Measurements from ENCODE around the gene P2RY11. TPM values are rescaled to one million over a fixed set of nuclear protein-coding genes. Genes with fewer than 3 reads are reported as not detected.
A peak's percentile ranks its signal among the peaks of the same experiment; 100 is the strongest.

Gene P2RY11
- total RNA-seq, 1 donor from 2014 or later, result 42.6 TPM

GRCh38 chr19:10105509-10106099 is 5.9 kb upstream of the P2RY11 start:
- TF ChIP-seq CTCF (IDR thresholded peaks at IDR 0.05), result no peak
- intact Hi-C loops (cut with micrococcal nuclease), result loop anchor here (1.0 to 10.0 kb wide), 5 partner anchors 9 to 769 kb away; partner anchors contain the start of genes CARM1, DNMT1, PDE4A and SHFL
- Mint-ChIP-seq H3K9me3 (no peaks in the 10 kb centered on the region), H3K36me3 (ENCODE audit: low read depth) (peaks cover 37% of the 10 kb centered on the region), H3K27me3 (no peaks in the 10 kb centered on the region), H3K27ac (peak overlapping the region; percentile 99), H3K4me1 (peaks cover 73% of the 10 kb centered on the region), H3K4me3 (peak overlapping the region; percentile 86)
- ChIA-PET CTCF (interaction anchor here (0.9 kb wide), 1 partner anchor 10 kb away, joined by 3 read pairs; no protein-coding TSS in a partner anchor), POLR2A (interaction anchor here (0.9 to 11.0 kb wide), 8 partner anchors 9 to 146 kb away, joined by 3 to 297 read pairs (median 8); partner anchors contain the start of genes DNMT1, EIF3G, MRPL4 and P2RY11)
- DNase-seq (no peak), ATAC-seq (ENCODE audit: low read depth) (peak; percentile 5)

GRCh38 chr19:10106100-10106936 is 5.2 kb upstream of the P2RY11 start, which contains the start of gene PPAN:
Gene PPAN, plus strand, starts transcription at chr19:10106362. Its CDS starts 33 bp downstream, at chr19:10106395.
- ChIA-PET CTCF (interaction anchor here (0.9 to 1.7 kb wide), 2 partner anchors 8 to 10 kb away, joined by 3 read pairs; no protein-coding TSS in a partner anchor), POLR2A (interaction anchor here (0.6 to 6.0 kb wide), 11 partner anchors 10 to 823 kb away, joined by 3 to 64 read pairs (median 5); partner anchors contain the start of genes DNMT1, ICAM1, MRPL4 and SHFL)
- peaks cover 43% of the 10 kb centered on the region for H3K36me3 Mint-ChIP-seq (ENCODE audit: low read depth)
- ATAC-seq (ENCODE audit: low read depth), result peak; percentile 54
- peaks cover 73% of the 10 kb centered on the region for H3K4me1 Mint-ChIP-seq
- H3K9me3 Mint-ChIP-seq, result no peaks in the 10 kb centered on the region
- H3K27me3 Mint-ChIP-seq, result no peaks in the 10 kb centered on the region
- H3K27ac Mint-ChIP-seq, result peak within 1 kb of the TSS; percentile 99
- no peak for TF ChIP-seq CTCF (IDR thresholded peaks at IDR 0.05)
- peak within 1 kb of the TSS; percentile 86 for H3K4me3 Mint-ChIP-seq
- DNase-seq, result peak; percentile 91
- intact Hi-C loops (cut with micrococcal nuclease), result loop anchor here (1.0 to 10.0 kb wide), 5 partner anchors 10 to 768 kb away; partner anchors contain the start of genes CARM1, DNMT1, PDE4A and SHFL

GRCh38 chr19:10107254-10107653 is 4.2 kb upstream of the P2RY11 start:
- ChIA-PET POLR2A (interaction anchor here (0.5 to 6.0 kb wide), 5 partner anchors 9 to 179 kb away, joined by 3 to 64 read pairs (median 5); partner anchors contain the start of genes ICAM1 and ICAM4), CTCF (interaction anchor here (1.3 to 1.7 kb wide), 2 partner anchors 9 to 152 kb away, joined by 3 read pairs; no protein-coding TSS in a partner anchor)
- peak overlapping the region; percentile 86 for H3K4me3 Mint-ChIP-seq
- no peaks in the 10 kb centered on the region for H3K27me3 Mint-ChIP-seq
- DNase-seq (no peak), ATAC-seq (ENCODE audit: low read depth) (no peak)
- no peak for TF ChIP-seq CTCF (IDR thresholded peaks at IDR 0.05)
- H3K4me1 Mint-ChIP-seq, result peaks cover 74% of the 10 kb centered on the region
- H3K36me3 Mint-ChIP-seq (ENCODE audit: low read depth), result peaks cover 46% of the 10 kb centered on the region
- peak overlapping the region; percentile 80 for H3K27ac Mint-ChIP-seq
- H3K9me3 Mint-ChIP-seq, result no peaks in the 10 kb centered on the region
- intact Hi-C loops (cut with micrococcal nuclease), result loop anchor here (10.0 kb wide), 3 partner anchors 88 to 768 kb away; partner anchors contain the start of genes CARM1, DNMT1 and PDE4A

- Mint-ChIP-seq H3K36me3 (ENCODE audit: low read depth) (peaks cover 48% of the 10 kb centered on the region), H3K27ac (no peak overlapping the region), H3K4me3 (peak overlapping the region; percentile 86), H3K9me3 (no peaks in the 10 kb centered on the region), H3K27me3 (no peaks in the 10 kb centered on the region), H3K4me1 (peaks cover 74% of the 10 kb centered on the region)
- no peak for TF ChIP-seq CTCF (IDR thresholded peaks at IDR 0.05)
- no peak for DNase-seq
- no peak for ATAC-seq (ENCODE audit: low read depth)
- ChIA-PET CTCF (interaction anchor here (0.7 to 1.7 kb wide), 3 partner anchors 9 to 152 kb away, joined by 3 read pairs; no protein-coding TSS in a partner anchor), POLR2A (interaction anchor here (0.6 to 6.0 kb wide), 6 partner anchors 10 to 163 kb away, joined by 3 to 64 read pairs (median 4); partner anchors contain the start of genes EIF3G and ICAM1)
- intact Hi-C loops (cut with micrococcal nuclease), result loop anchor here (10.0 kb wide), 3 partner anchors 87 to 767 kb away; partner anchors contain the start of genes CARM1, DNMT1 and PDE4A
Measured at GRCh38 chr19:10107817-10108367, 3.6 kb upstream of the P2RY11 start.
